Right atrium auricular region (tissue), 2 donors: Measurements from ENCODE around the gene TRIO. TPM values are rescaled to one million over a fixed set of nuclear protein-coding genes. Genes with fewer than 3 reads are reported as not detected.

ENCODE experiments used
- DNase-seq: peaks from one replicate; pipeline ENCODE4 v3.0.0-alpha.2; 2019; ENCODE audit warnings: low spot score
- H3K27ac ChIP-seq, 2 donors: fragments of 200-600 bp; sonication (generic); 1 replicate in 1 of 2; 2 replicates in 1 of 2; pipeline ENCODE4 v1.5.1; 2016 to 2019
- H3K27me3 ChIP-seq, 2 donors: fragments of 200-600 bp; sonication (generic); one replicate each; pipeline versions ENCODE4 v1.5.1 to v1.6.0; 2017 to 2019
- H3K36me3 ChIP-seq: fragments of 200-600 bp; sonication (generic); one replicate; pipeline ENCODE4 v1.5.1; 2016
- H3K4me1 ChIP-seq, 2 donors: fragments of 200-600 bp; sonication (generic); one replicate each; pipeline versions ENCODE4 v1.5.1 to v1.6.0; 2017 to 2019
- H3K4me3 ChIP-seq, 2 donors: fragments of 200-600 bp; sonication (generic); 1 replicate in 1 of 2; 2 replicates in 1 of 2; pipeline ENCODE4 v1.5.1; 2017 to 2019; ENCODE audit warnings: mild to moderate bottlenecking in 1 of 2, moderate library complexity in 1 of 2
- H3K9me3 ChIP-seq, 2 donors: fragments of 200-600 bp; sonication (generic); one replicate each; pipeline ENCODE4 v1.5.1; 2019
- total RNA-seq, 2 donors: library from RNA; depleted of rRNA; stranded (reverse); fragments of >200 nt; gene quantifications; one replicate each; pipeline ENCODE4 v1.1.0, GENCODE V29; 2016
- TF ChIP-seq, protein P1 (sequence below), 2 donors: fragments of 200-600 bp; sonication (generic); IDR thresholded peaks; one replicate each; pipeline ENCODE4 v1.5.1; 2019; ENCODE audit warnings: antibody characterized with exemption in 2 of 2

TRIO gene
- total RNA-seq, 2 donors from 2014 or later = 51.6 to 67.0 TPM

DNA sequence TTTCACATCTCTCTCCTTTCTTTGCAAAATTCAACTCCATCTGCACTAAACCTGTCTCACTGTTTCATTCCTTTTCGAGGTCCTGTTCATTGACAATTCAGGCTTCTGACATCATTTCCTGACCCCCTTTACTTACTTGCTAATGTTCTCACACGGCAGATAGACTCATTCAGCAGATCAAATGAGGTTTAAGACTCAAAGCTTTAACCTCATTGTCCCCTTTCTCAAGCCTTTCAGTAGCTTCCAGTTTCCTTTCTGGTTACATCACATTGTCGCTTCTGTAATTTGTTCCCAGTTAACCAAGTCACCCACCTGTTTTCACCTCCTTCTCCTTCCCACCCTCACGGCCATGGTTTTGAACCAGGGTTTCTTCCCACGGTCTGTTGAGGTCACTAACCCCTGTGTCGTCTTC is 295.1 kb downstream of the TRIO start:
- H3K27ac ChIP-seq = no peak overlapping the region
- no peak overlapping the region for H3K4me3 ChIP-seq
- no peaks in the 10 kb centered on the region for H3K27me3 ChIP-seq
- no peak for DNase-seq
- no peaks in the 10 kb centered on the region for H3K9me3 ChIP-seq
- TF ChIP-seq, protein P1, sequence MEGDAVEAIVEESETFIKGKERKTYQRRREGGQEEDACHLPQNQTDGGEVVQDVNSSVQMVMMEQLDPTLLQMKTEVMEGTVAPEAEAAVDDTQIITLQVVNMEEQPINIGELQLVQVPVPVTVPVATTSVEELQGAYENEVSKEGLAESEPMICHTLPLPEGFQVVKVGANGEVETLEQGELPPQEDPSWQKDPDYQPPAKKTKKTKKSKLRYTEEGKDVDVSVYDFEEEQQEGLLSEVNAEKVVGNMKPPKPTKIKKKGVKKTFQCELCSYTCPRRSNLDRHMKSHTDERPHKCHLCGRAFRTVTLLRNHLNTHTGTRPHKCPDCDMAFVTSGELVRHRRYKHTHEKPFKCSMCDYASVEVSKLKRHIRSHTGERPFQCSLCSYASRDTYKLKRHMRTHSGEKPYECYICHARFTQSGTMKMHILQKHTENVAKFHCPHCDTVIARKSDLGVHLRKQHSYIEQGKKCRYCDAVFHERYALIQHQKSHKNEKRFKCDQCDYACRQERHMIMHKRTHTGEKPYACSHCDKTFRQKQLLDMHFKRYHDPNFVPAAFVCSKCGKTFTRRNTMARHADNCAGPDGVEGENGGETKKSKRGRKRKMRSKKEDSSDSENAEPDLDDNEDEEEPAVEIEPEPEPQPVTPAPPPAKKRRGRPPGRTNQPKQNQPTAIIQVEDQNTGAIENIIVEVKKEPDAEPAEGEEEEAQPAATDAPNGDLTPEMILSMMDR (IDR thresholded peaks at IDR 0.05) = no peak
- H3K36me3 ChIP-seq = no peaks in the 10 kb centered on the region
- H3K4me1 ChIP-seq = peaks cover 0 to 9% of the 10 kb centered on the region in 2 donors

GRCh38 chr5:14439087-14439871 is 296.1 kb downstream of the TRIO start:
- H3K4me3 ChIP-seq = no peak overlapping the region
- H3K4me1 ChIP-seq = peaks cover 0 to 9% of the 10 kb centered on the region in 2 donors
- H3K27me3 ChIP-seq = no peaks in the 10 kb centered on the region
- no peaks in the 10 kb centered on the region for H3K9me3 ChIP-seq
- peak overlapping the region; percentile 69 to 77 for H3K27ac ChIP-seq
- TF ChIP-seq, protein P1 (IDR thresholded peaks at IDR 0.05) = no peak
- no peak for DNase-seq
- no peaks in the 10 kb centered on the region for H3K36me3 ChIP-seq

- no peak for DNase-seq
- H3K4me1 ChIP-seq = peaks cover 0 to 17% of the 10 kb centered on the region in 2 donors
- TF ChIP-seq, protein P1 (IDR thresholded peaks at IDR 0.05) = no peak
- H3K27ac ChIP-seq = peak overlapping the region; percentile 69 to 77
- no peaks in the 10 kb centered on the region for H3K36me3 ChIP-seq
- H3K4me3 ChIP-seq = peak overlapping the region; percentile 39 to 52
- no peaks in the 10 kb centered on the region for H3K27me3 ChIP-seq
- H3K9me3 ChIP-seq = no peaks in the 10 kb centered on the region
These were observed 297.1 kb downstream of the TRIO start for GRCh38 chr5:14440223-14440581.

- peak; percentile 77 for DNase-seq
- Histone ChIP-seq H3K9me3 (no peaks in the 10 kb centered on the region), H3K27ac (peak overlapping the region; percentile 69 to 77), H3K4me1 (peaks cover 0 to 23% of the 10 kb centered on the region in 2 donors), H3K27me3 (no peaks in the 10 kb centered on the region), H3K36me3 (no peaks in the 10 kb centered on the region), H3K4me3 (peak overlapping the region; percentile 39 to 52)
- TF ChIP-seq, protein P1 (IDR thresholded peaks at IDR 0.05) = no peak
These were observed 297.7 kb downstream of the TRIO start for GRCh38 chr5:14440582-14441431.

DNA sequence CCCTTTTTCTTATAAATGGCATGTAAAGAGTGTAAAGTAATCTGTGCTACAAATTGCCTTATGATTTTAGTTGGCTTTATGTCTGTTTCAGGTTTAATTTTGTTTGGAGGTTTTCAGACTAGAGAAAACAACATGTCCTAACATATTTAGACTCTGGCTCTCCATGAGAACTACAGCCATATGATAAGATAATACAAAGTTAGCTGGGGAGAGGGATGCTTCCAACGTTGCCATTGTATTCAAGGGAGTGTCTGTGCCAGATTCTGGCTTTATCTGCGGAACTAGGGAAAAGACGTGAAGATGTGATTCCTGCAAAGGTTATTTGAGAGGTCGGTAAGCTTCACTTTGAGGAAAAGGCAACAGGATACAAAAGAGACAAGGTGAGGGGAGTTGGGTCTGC is 298.5 kb downstream of the TRIO start:
- no peak for DNase-seq
- Histone ChIP-seq H3K27me3 (no peaks in the 10 kb centered on the region), H3K4me3 (peak overlapping the region; percentile 39 to 52), H3K36me3 (no peaks in the 10 kb centered on the region), H3K27ac (peak overlapping the region; percentile 69 to 77), H3K4me1 (peaks cover 0 to 31% of the 10 kb centered on the region in 2 donors), H3K9me3 (no peaks in the 10 kb centered on the region)
- TF ChIP-seq, protein P1 (IDR thresholded peaks at IDR 0.05) = no peak
